Keratinocyte (primary cell): ENCODE measurements around the gene ZBTB7A. TPM values are rescaled to one million over a fixed set of nuclear protein-coding genes. Genes with fewer than 3 reads are reported as not detected.

Source experiments
- DNase-seq: peaks from one replicate; pipeline ENCODE4 v3.0.0-alpha.2; 2011; ENCODE audit warnings: low read depth, missing footprints, low spot score
- FAIRE-seq: peaks from 2 replicates; lab custom pipeline; 2011; peaks lifted over from hg19 to GRCh38; lab: Jason Lieb, UNC
- H2AFZ ChIP-seq: 2 replicates; pipeline ENCODE4 v1.6.0; 2012; ENCODE audit warnings: low read length, control low read depth, inconsistent platforms; ENCODE audit not compliant: control insufficient read depth
- H3K27ac ChIP-seq: 2 replicates; pipeline ENCODE4 v1.5.1; 2011; ENCODE audit warnings: low read length; ENCODE audit not compliant: control insufficient read depth, insufficient read depth
- H3K27me3 ChIP-seq: 3 replicates; pipeline ENCODE4 v1.6.0; 2011; ENCODE audit warnings: low read length; ENCODE audit not compliant: control insufficient read depth, insufficient read depth; ENCODE audit errors: extremely low read depth
- H3K36me3 ChIP-seq, 2 experiments: 2 replicates in 1 of 2; 3 replicates in 1 of 2; pipeline ENCODE4 v1.5.1; 2011; ENCODE audit warnings: low read length in 2 of 2, mild to moderate bottlenecking in 1 of 2; ENCODE audit not compliant: control insufficient read depth in 2 of 2, insufficient read depth in 2 of 2; ENCODE audit errors: extremely low read depth in 1 of 2
- H3K4me1 ChIP-seq: 3 replicates; pipeline ENCODE4 v1.5.1; 2011; ENCODE audit warnings: low read length; ENCODE audit not compliant: control insufficient read depth, insufficient read depth; ENCODE audit errors: extremely low read depth
- H3K4me2 ChIP-seq: 3 replicates; pipeline ENCODE4 v1.6.0; 2011; ENCODE audit warnings: low read depth, low read length; ENCODE audit not compliant: control insufficient read depth, insufficient read depth; ENCODE audit errors: extremely low read depth
- H3K4me3 ChIP-seq, 3 experiments: fragments of 200-600 bp in 1 of 3; sonication (generic) in 1 of 3; 2 replicates in 2 of 3; 3 replicates in 1 of 3; pipeline ENCODE4 v1.5.1; 2011 to 2016; ENCODE audit warnings: low read length in 3 of 3, mild to moderate bottlenecking in 3 of 3, control low read depth in 2 of 3, inconsistent platforms in 1 of 3, low read depth in 1 of 3, mixed read lengths in 1 of 3, mixed run types in 1 of 3, moderate library complexity in 1 of 3; ENCODE audit not compliant: control insufficient read depth in 2 of 3, insufficient read depth in 2 of 3; ENCODE audit errors: extremely low read depth in 1 of 3
- H3K79me2 ChIP-seq: 2 replicates; pipeline ENCODE4 v1.6.0; 2012; ENCODE audit warnings: low read length; ENCODE audit not compliant: control insufficient read depth, insufficient read depth
- H3K9ac ChIP-seq: 3 replicates; pipeline ENCODE4 v1.6.0; 2011; ENCODE audit warnings: low read length; ENCODE audit not compliant: control insufficient read depth, insufficient read depth; ENCODE audit errors: extremely low read depth
- H3K9me1 ChIP-seq: 3 replicates; pipeline ENCODE4 v1.6.0; 2011; ENCODE audit warnings: low read length; ENCODE audit not compliant: control insufficient read depth, insufficient read depth; ENCODE audit errors: extremely low read depth
- H3K9me3 ChIP-seq: 2 replicates; pipeline ENCODE4 v1.5.1; 2012; ENCODE audit warnings: low read depth, low read length; ENCODE audit not compliant: control insufficient read depth
- H4K20me1 ChIP-seq: 3 replicates; pipeline ENCODE4 v1.6.0; 2011; ENCODE audit warnings: low read length; ENCODE audit not compliant: control insufficient read depth, insufficient read depth; ENCODE audit errors: extremely low read depth
- EZH2 ChIP-seq: IDR thresholded peaks from one replicate; pipeline ENCODE4 v1.6.1; 2012; ENCODE audit warnings: inconsistent platforms, mild to moderate bottlenecking, low read length, moderate library complexity
- dilution Hi-C: fragments of 300-500 bp; cut with MboI; formaldehyde crosslinking; loops from one replicate; pipeline ENCODE4 v1.7.0; 2020; ENCODE audit warnings: low sequenced_read_pairs; ENCODE audit not compliant: extremely low pct_ligation_motif_present
- polyA plus RNA-seq, 5 experiments: library from polyadenylated mRNA; depleted of rRNA in 3 of 5; stranded (reverse) in 3 of 5; stranded (forward) in 1 of 5; unstranded in 1 of 5; fragments of >200 nt; gene quantifications; 1 replicate in 1 of 5; 2 replicates in 3 of 5; 3 replicates in 1 of 5; pipeline versions ENCODE4 v1.2.1 to v1.2.3, GENCODE V29; 2011 to 2012; ENCODE audit warnings: missing spikeins in 2 of 5, low read depth in 1 of 5, low replicate concordance in 1 of 5
- TF ChIP-seq, protein P1 (sequence below), 3 experiments: IDR thresholded peaks in 1 of 3; conservative IDR thresholded peaks in 1 of 3; optimal IDR thresholded peaks in 1 of 3; 2 replicates in 2 of 3; 3 replicates in 1 of 3; pipeline versions ENCODE3 to v1.5.1; 2011; ENCODE audit warnings: low read length in 3 of 3, mild to moderate bottlenecking in 3 of 3, moderate library complexity in 2 of 3, control low read depth in 1 of 3, inconsistent platforms in 1 of 3; ENCODE audit not compliant: insufficient read depth in 2 of 3; ENCODE audit errors: extremely low read depth in 1 of 3

The ZBTB7A gene
- polyA plus RNA-seq, 1 donor (not counting 4 experiments of a cell fraction or from before 2014, with no cell fraction given), result 3.7 TPM

DNA sequence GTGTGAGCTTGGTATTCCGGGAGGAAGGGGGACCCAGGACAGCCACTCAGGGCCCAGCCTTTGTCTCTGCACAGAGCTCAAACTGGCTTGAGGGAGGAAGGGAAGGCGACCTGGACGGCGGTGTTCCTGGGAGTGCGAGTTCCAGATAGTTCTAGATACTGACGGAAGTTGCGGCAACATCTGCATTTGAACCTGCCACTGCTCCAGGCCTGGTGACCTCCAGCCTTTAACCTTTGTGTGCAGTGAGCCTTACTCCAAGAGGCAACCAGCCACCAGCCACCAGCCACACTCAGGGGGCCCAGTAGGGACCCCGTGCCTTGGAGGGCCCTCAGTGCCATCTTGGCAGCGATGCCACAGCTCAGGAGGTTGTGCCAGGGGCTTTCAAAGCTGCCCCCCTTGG is 15.5 kb upstream of the ZBTB7A start:
- no peaks in the 10 kb centered on the region for H3K9me3 ChIP-seq
- H3K36me3 ChIP-seq, result no peaks in the 10 kb centered on the region
- no peak overlapping the region for H3K4me2 ChIP-seq
- no peaks in the 10 kb centered on the region for H4K20me1 ChIP-seq
- no peaks in the 10 kb centered on the region for H3K27me3 ChIP-seq
- no peak overlapping the region for H3K9ac ChIP-seq
- no peak overlapping the region for H2AFZ ChIP-seq
- TF ChIP-seq, protein P1, sequence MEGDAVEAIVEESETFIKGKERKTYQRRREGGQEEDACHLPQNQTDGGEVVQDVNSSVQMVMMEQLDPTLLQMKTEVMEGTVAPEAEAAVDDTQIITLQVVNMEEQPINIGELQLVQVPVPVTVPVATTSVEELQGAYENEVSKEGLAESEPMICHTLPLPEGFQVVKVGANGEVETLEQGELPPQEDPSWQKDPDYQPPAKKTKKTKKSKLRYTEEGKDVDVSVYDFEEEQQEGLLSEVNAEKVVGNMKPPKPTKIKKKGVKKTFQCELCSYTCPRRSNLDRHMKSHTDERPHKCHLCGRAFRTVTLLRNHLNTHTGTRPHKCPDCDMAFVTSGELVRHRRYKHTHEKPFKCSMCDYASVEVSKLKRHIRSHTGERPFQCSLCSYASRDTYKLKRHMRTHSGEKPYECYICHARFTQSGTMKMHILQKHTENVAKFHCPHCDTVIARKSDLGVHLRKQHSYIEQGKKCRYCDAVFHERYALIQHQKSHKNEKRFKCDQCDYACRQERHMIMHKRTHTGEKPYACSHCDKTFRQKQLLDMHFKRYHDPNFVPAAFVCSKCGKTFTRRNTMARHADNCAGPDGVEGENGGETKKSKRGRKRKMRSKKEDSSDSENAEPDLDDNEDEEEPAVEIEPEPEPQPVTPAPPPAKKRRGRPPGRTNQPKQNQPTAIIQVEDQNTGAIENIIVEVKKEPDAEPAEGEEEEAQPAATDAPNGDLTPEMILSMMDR (optimal IDR thresholded peaks at IDR 0.05 in 1 of 3, IDR thresholded peaks at IDR 0.05 in 1 of 3, conservative IDR thresholded peaks at IDR 0.05 in 1 of 3; ENCODE audit: extremely low read depth in 1 of 3, insufficient read depth in 2 of 3, low read length in 3 of 3), result no peak
- TF ChIP-seq EZH2, result no peak
- H3K9me1 ChIP-seq, result no peaks in the 10 kb centered on the region
- peaks cover 3% of the 10 kb centered on the region for H3K4me1 ChIP-seq
- dilution Hi-C loops, result no loop called here
- no peak for FAIRE-seq
- no peak for DNase-seq
- no peak overlapping the region for H3K27ac ChIP-seq
- no peak overlapping the region for H3K4me3 ChIP-seq
- no peaks in the 10 kb centered on the region for H3K79me2 ChIP-seq

DNA sequence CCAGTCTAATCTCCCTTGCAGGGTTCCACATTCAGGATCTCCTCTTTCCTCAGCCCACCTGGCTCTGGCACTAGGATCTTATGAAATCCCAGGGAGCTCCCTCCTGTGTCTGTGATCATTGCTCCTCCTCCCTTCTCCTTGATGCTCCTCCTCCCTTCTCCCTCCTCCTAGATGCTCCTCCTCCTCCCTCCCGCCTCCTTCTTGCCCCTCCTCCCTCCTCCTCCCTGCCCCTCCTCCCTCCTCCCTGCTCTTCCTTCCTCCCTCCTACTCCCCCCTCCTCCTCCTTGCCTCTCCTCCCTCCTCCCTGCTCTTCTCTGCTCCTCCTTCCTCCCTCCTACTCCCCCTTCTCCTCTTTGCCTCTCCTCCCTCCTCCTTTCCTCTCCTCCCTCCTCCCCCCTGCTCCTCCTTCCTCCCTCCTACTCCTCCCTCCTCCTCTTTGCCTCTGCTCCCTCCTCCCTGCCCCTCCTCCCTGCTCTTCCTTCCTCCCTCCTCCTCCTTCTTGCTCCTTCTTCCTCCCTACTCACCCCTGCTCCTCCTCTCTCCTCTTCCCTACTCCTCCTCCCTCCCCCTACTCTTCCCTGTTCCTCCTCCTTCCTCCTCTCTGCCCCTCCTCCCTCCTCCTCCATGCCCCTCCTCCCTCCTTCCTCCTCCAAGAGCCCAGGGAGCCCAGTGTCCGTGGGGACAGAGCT is 14.9 kb upstream of the ZBTB7A start:
- H3K4me3 ChIP-seq, result no peak overlapping the region
- H3K9me3 ChIP-seq, result no peaks in the 10 kb centered on the region
- no peak overlapping the region for H2AFZ ChIP-seq
- H3K27ac ChIP-seq, result no peak overlapping the region
- DNase-seq (no peak), FAIRE-seq (no peak)
- TF ChIP-seq, protein P1 (optimal IDR thresholded peaks at IDR 0.05 in 1 of 3, IDR thresholded peaks at IDR 0.05 in 1 of 3, conservative IDR thresholded peaks at IDR 0.05 in 1 of 3; ENCODE audit: extremely low read depth in 1 of 3, insufficient read depth in 2 of 3, low read length in 3 of 3), result no peak
- H3K4me2 ChIP-seq, result no peak overlapping the region
- no peaks in the 10 kb centered on the region for H3K9me1 ChIP-seq
- H3K4me1 ChIP-seq, result peaks cover 3% of the 10 kb centered on the region
- no peaks in the 10 kb centered on the region for H3K79me2 ChIP-seq
- H3K36me3 ChIP-seq, result no peaks in the 10 kb centered on the region
- dilution Hi-C loops, result no loop called here
- no peaks in the 10 kb centered on the region for H3K27me3 ChIP-seq
- no peak overlapping the region for H3K9ac ChIP-seq
- H4K20me1 ChIP-seq, result no peaks in the 10 kb centered on the region
